GM21717 (cell line): ENCODE results near the gene THBS4.
A peak's percentile ranks its signal among the peaks of the same experiment; 100 is the strongest.
"Not testable (repeated sequence)": the region's sequence is repeated elsewhere in the genome, so short reads cannot be mapped to it uniquely, and the experiment has no call there.

Source experiments
- ATAC-seq: cut with Tn5 transposase; IDR thresholded peaks from one replicate; pipeline ENCODE4 v1.9.1; 2021; ENCODE audit warnings: mild to moderate bottlenecking, moderate library complexity; ENCODE audit not compliant: unreplicated experiment

Gene THBS4

DNA sequence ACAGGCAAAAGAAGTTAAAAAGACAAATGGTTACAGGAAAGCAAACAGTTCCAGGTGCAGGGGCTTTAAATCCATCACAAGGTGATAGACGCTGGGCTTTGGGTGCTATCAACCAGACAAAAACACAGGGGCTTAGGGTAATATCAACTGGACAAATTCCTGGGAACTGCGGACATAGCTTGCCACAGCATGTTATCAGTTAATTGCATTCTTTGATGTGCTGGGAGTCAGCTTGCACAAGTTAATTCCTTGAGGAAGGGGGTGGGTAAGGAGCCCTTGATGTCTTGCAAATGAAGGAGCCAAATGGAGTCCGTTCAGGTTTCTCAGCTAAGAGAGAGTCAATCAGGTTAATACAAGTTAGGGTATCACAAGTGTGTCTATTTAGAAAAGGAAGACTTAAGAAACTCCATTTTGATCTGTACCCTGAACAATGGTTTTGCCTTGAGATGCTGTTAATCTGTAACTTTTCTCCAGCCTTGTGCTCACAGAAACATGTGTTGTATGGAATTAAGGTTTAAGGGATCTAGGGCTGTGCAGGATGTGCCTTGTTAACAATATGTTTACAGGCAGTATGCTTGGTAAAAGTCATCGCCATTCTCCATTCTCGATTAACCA lies 76.3 kb downstream of the THBS4 start:
- ATAC-seq, result not testable (repeated sequence)

DNA sequence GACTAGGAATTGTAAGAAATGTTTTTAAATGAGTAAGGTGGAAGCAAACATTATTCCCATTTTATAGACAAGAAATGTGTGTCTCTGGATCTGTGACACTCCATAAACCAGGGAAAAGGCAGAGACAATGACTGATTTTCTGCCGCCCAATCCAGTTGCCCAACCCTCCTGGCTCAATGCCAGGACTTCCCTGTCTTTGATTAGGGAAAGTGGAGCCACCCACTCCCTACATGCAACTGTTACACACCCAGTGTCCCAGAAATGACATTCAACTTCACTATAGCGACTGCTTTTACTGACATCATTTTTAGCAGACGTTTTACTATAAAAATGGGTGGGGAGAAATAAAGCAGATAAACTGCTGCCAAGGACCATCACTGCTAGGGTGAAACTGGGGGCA lies 79.7 kb downstream of the THBS4 start:
- ATAC-seq, result no peak

DNA sequence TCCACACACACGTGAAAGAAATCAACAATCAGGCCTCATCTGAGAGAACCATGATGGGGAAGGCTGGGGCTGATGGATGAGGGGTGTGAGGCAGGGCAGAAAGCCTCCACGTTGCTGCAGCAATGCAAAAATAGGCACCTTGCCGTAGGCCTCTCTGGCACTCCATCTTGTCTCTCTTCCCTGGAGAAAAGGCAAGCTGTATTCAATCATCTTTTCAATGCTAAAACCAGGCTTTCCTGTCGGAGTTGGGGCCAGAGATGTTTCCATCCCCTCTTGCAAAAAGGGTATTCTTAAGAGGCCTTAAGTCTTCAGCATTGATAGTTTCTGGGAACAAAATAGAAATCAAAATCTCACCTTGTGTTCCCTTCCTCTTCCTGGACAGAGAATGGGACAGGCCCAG lies 80.9 kb downstream of the THBS4 start:
- ATAC-seq, result no peak

DNA sequence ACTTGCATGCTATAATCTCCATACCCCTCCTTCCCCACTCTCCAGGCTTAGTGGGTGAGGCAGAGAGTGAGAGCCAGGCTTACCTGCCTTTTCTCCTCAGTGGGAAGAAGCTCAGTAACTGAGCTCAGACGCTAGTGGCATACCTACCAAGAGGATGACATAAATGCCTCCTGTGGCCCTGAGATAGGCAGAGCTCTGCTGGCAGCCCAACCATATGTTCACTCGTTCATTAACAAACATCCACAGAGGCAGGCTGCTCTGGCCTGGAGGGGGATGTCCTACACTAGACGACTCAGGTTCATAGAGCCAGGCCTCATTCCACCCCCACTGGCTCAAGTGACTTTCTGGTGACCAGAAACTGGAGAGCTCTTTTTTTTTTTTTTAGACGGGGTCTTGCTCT lies 81.3 kb downstream of the THBS4 start:
- no peak for ATAC-seq

DNA sequence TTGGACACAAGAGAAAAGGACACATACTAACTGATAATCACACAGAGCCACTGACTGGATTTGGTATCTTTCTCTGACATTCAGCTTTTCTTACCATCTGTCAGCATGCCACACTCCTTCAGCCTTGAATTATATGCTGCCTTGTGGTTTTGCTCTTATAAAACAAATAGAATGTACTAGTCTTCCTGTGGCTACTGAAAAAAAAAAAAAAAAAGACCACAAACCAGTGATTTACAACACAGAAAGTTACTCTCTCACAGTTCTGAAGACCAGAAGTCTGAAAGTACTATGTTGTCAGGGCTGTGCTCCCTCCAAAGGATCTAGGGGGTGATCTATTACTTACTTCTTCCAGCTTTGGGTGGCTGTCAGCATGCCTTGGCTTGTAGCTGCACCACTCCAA lies 82.3 kb downstream of the THBS4 start:
- ATAC-seq, result no peak

DNA sequence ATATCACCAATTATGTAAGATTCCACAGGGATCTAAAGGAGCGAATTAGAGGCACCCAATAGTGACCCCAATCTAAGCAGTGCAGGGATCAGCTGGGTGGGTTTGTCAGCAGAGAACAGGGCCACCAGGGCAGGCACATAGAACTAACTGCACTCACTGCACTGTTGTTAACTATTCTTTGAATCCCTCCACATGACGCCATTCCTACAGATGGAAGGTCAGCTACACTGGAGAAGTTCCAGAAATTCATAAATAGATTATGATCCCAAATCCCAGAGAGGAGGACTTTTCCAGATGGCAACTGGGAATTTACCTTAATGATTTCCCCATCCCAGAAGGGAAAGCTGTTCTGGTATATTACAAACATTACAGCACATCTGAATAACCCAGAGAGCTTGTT lies 84.2 kb downstream of the THBS4 start:
- no peak for ATAC-seq

DNA sequence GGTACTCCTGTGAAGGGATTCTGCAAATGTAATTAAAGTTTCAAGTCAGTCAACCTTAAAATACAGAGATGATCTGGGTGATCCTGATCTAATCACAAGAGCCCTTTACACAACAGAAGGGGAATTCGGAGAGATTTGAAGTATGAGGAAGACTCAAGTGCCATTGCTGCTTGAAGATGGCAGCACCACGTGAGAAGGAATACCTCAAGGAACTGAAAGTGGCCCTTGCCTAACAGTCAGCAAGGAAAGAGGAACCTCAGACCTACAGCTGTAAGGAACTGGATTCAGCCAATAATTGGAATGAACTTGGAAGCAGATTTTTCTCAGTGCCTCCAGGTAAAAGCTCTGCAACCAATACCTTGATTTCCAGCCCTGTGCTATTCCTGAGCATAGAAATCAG lies 87.4 kb downstream of the THBS4 start:
- no peak for ATAC-seq

DNA sequence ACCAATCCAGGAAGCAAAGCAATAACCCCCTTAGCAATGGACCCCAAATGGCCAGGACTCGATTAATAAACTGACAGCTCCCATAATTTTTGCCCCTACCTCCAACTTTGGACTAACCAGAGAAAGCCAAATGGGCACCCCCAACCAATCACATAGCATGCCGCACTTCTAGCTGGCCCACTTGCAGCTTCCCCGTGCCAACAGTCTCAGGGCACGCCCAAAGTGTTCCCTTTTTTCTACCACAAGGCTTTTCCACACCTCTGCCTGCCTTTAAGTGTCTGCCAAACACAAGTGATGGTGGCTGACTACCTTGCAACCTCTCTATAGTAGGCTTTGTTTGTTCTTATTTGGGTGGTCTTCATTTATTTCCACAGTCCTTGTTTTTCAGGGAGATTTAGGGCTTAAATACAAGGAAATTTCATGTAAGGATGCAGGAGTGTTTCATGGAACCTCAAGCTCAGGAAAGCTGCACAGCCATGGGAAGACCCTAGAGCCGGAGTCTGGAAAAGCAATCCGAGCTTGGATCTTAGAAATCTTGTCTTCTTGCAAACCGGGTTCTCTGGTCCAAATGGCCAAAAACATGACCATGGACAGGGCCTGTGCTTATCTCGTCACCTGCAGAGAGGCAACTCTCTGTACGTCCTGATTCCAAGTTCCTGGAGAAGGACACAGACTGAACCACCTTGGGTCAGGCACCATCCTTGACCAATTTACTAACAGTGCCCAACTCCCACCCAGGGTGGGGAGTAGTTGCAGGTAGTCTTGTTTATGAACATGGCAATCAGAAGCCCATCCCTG lies 89.2 kb downstream of the THBS4 start:
- no peak for ATAC-seq

DNA sequence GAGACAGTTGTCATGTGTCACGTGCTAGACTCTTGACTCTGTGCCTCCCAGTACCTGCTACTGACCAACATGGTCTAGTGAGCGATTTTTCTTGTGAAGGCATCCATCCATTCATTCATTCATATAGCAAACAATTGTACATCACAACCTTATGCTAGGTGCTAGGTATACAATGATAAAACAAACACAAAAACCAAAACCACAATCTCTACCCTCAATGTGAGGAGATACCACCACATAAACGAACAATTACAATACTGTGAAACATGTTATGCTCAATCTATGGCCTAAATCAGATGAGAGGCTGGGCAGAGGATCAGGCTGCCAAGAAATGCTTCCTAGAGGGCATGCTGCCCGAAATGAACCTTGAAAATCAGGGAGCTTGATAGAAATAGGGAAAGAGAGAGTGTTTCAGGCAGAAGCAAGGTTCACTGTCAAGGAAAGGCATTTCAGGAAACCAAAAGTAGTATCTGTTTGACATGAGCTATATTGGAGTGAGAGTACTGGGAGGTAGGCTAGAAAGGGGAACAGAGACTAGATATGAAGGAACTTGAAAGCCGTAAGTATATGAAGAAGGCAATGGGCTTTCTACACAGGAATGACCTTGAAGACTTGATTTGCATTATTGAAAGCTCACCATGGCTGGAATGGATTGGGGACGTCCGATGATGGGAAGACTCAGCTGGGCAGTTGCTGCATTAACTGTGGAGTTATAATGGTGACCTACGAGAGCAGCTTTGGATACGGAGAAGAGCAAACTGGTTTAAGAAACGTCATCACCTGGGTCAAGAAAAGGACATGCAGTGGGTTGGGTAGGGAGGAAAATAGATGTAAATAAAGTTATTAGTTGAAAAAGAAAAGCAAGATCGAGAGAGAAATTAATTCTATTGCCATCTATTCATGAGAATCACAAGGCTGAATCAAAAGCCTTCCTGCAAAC lies 90.1 kb downstream of the THBS4 start:
- ATAC-seq, result peak; percentile 82

DNA sequence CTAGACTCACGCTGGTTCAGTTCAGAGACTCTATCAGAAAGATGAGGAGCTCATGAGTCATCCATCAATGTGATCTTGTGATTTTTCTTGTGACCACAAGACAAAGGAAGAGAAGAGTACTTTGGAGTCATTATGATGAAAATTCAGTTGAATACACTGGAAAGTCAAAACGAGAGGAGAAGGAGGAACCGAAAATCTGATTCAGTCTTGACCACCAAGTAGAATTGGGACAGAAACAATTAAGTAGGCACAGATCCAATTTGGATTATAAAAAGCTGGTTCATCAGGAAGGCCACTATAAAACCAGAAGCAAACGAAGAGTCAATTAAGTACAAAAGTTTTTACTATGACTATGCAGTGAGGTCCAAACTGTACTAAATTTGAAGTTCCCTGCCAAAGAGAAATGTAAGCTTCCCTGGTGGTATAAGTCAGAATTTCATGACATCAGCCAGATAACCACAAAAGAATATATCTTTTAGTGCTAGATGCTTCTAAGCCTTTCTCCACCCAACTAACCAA lies 90.9 kb downstream of the THBS4 start:
- peak; percentile 71 for ATAC-seq

DNA sequence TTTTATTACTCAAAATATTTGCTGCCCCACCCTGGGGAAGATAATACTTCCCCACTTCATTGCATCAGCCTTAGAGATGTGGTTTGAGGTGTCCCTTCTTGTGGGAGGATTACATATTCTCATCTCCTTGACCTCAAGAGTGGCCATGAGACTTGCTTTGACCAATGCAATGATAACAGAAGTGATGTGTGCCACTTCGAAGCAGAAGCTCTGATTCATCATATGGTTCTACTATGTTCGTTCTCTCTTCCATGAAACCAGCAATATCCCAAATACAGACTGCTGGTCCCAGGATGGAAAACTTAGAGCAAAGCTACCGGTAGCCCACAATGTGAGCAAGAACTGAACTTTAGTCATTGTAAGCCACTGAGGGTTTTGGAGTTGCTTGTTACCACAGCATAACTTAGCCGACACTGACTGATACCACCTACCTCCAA lies 92.0 kb downstream of the THBS4 start:
- no peak for ATAC-seq

DNA sequence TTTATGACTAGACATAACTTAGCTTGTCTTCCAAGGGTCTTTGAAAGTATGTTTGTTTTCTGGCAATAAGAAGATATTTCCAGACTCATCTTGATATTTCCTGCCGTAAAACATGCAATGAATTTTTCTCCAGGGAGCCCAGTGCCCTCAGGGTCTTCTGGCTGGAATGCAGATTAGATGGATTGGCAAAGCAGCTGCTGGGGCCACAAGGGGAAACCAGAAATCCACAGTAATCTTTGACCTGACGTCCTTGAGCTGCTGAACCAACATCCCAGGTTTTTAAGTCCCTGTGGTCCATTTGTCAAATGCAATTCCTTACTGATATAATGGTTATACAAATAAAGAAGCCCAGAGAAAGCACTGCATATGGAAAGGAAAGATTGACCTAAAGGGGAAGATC lies 93.0 kb downstream of the THBS4 start:
- no peak for ATAC-seq

DNA sequence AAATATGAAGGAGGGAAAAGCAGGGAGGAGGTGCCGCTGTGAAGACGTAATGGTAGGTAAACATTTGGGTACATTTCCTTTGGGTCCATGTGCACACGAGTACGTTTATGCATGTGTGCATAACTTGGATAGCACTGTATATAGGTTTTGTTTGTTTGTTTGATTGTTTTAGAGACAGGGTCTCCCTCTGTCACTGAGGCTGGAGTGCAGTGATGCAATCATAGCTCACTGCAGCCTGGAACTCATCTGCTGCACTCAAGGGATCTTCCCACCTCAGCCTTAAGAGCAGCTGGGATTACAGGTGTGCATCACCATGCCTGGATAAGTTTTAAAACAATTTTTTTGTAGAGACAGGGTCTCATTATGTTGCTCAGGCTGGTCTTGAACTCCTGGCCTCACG lies 94.0 kb downstream of the THBS4 start:
- no peak for ATAC-seq
